GM21786 (cell line): ENCODE results near the gene HBA2.
"Not testable (repeated sequence)": the region's sequence is repeated elsewhere in the genome, so short reads cannot be mapped to it uniquely, and the experiment has no call there.

Experiments used
- ATAC-seq: cut with Tn5 transposase; IDR thresholded peaks from one replicate; pipeline ENCODE4 v1.9.1; 2021; ENCODE audit not compliant: unreplicated experiment

Gene HBA2

GRCh38 chr16:191831-192230 is 19.2 kb downstream of the HBA2 start:
- ATAC-seq: no peak

GRCh38 chr16:192686-193085 is 20.0 kb downstream of the HBA2 start:
- ATAC-seq: no peak

- ATAC-seq: no peak
Measured at GRCh38 chr16:193441-193840, 20.8 kb downstream of the HBA2 start.

- no peak for ATAC-seq
Measured at GRCh38 chr16:194516-194915, 21.8 kb downstream of the HBA2 start.

GRCh38 chr16:200388-200787 is 27.7 kb downstream of the HBA2 start:
- no peak for ATAC-seq

GRCh38 chr16:203246-203645 is 30.6 kb downstream of the HBA2 start:
- ATAC-seq: no peak

- ATAC-seq: not testable (repeated sequence)
Measured at GRCh38 chr16:204046-204445, 31.4 kb downstream of the HBA2 start.

- not testable (repeated sequence) for ATAC-seq
Measured at GRCh38 chr16:209359-209758, 36.7 kb downstream of the HBA2 start.

GRCh38 chr16:211631-212180 is 39.0 kb downstream of the HBA2 start:
- not testable (repeated sequence) for ATAC-seq

- no peak for ATAC-seq
Measured at GRCh38 chr16:212999-213398, 40.3 kb downstream of the HBA2 start.

- no peak for ATAC-seq
Measured at GRCh38 chr16:220021-220420, 47.3 kb downstream of the HBA2 start.
